Mesothelial cell of epicardium (in vitro differentiated cells): ENCODE measurements around the gene TIMP3. TPM values are rescaled to one million over a fixed set of nuclear protein-coding genes. Genes with fewer than 3 reads are reported as not detected.

Source experiments
- DNase-seq, 2 experiments: peaks; one replicate each; pipeline ENCODE4 v3.0.0; 2021; ENCODE audit warnings: low spot score in 2 of 2; ENCODE audit not compliant: unreplicated experiment in 2 of 2
- H3K27ac Mint-ChIP-seq: 2 replicates; pipeline ENCODE4 v1.8.0; 2021; ENCODE audit warnings: mixed read lengths
- H3K27me3 Mint-ChIP-seq: 2 replicates; pipeline ENCODE4 v1.8.0; 2021; ENCODE audit warnings: low read depth, mixed read lengths
- H3K36me3 Mint-ChIP-seq: 2 replicates; pipeline ENCODE4 v1.8.0; 2021; ENCODE audit warnings: mixed read lengths
- H3K4me1 Mint-ChIP-seq: 2 replicates; pipeline ENCODE4 v1.8.0; 2021; ENCODE audit warnings: mixed read lengths
- H3K4me3 Mint-ChIP-seq: 2 replicates; pipeline ENCODE4 v1.8.0; 2021; ENCODE audit warnings: mild to moderate bottlenecking, moderate library complexity, mixed read lengths
- H3K9me3 Mint-ChIP-seq: 2 replicates; pipeline ENCODE4 v1.8.0; 2021; ENCODE audit warnings: mixed read lengths
- total RNA-seq: library from RNA; stranded (reverse); gene quantifications from 3 replicates; pipeline ENCODE4 v1.2.1, GENCODE V29; 2021
- TF ChIP-seq, protein P1 (sequence below): fragments of 200-600 bp; sonication (generic); IDR thresholded peaks from one replicate; pipeline ENCODE4 v1.5.0; 2021; ENCODE audit warnings: antibody characterized with exemption; ENCODE audit not compliant: unreplicated experiment

TIMP3 gene
- total RNA-seq, 1 donor from 2014 or later = 67.2 TPM

DNA sequence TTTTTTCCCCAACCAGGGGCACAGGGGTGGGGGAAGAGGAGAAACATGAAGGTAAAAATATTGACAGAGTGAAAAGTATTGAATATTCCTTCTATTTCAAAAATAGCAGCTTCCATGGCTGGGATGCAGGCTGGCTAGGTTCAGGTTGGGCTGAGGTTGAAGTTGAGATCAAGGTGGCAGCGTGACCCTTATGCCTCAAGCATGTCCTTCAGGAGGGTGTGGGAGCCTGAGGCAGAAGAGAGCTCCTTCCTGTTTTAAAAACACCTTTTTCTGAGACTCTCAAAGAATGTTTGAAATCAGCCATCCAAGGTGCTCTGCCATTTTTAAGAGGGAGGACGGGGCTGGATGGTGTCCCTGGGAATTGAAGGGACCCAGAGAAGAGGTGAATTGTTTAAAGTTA is 29.5 kb downstream of the TIMP3 start:
- Mint-ChIP-seq H3K9me3 (no peaks in the 10 kb centered on the region), H3K36me3 (peaks cover 3% of the 10 kb centered on the region), H3K27me3 (no peaks in the 10 kb centered on the region), H3K4me3 (no peak overlapping the region), H3K4me1 (peaks cover 35% of the 10 kb centered on the region), H3K27ac (peak overlapping the region; percentile 11)
- no peak for DNase-seq
- TF ChIP-seq, protein P1, sequence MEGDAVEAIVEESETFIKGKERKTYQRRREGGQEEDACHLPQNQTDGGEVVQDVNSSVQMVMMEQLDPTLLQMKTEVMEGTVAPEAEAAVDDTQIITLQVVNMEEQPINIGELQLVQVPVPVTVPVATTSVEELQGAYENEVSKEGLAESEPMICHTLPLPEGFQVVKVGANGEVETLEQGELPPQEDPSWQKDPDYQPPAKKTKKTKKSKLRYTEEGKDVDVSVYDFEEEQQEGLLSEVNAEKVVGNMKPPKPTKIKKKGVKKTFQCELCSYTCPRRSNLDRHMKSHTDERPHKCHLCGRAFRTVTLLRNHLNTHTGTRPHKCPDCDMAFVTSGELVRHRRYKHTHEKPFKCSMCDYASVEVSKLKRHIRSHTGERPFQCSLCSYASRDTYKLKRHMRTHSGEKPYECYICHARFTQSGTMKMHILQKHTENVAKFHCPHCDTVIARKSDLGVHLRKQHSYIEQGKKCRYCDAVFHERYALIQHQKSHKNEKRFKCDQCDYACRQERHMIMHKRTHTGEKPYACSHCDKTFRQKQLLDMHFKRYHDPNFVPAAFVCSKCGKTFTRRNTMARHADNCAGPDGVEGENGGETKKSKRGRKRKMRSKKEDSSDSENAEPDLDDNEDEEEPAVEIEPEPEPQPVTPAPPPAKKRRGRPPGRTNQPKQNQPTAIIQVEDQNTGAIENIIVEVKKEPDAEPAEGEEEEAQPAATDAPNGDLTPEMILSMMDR = no peak

DNA sequence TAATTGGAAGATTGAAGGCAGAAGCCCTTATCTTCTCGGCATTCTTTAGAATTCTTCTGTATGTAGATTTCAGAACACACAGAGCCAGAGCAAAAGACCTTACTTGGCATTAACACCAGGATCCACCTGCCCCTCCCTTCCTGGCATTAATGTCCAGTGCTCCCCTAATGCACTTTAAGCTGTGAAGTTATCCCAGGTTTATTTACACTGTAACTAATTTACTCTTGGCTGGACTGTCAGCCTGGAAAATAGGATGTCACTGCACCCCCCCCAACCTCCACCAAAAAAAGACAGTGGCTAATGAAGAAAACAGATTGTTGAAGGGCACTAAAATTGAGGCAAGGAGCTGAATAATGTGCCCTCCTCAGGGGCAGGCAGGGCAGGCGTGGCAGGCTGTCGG is 30.1 kb downstream of the TIMP3 start:
- H3K36me3 Mint-ChIP-seq = peaks cover 3% of the 10 kb centered on the region
- H3K9me3 Mint-ChIP-seq = no peaks in the 10 kb centered on the region
- H3K27ac Mint-ChIP-seq = no peak overlapping the region
- H3K4me1 Mint-ChIP-seq = peaks cover 34% of the 10 kb centered on the region
- no peaks in the 10 kb centered on the region for H3K27me3 Mint-ChIP-seq
- DNase-seq = no peak
- H3K4me3 Mint-ChIP-seq = no peak overlapping the region
- TF ChIP-seq, protein P1 = no peak

DNA sequence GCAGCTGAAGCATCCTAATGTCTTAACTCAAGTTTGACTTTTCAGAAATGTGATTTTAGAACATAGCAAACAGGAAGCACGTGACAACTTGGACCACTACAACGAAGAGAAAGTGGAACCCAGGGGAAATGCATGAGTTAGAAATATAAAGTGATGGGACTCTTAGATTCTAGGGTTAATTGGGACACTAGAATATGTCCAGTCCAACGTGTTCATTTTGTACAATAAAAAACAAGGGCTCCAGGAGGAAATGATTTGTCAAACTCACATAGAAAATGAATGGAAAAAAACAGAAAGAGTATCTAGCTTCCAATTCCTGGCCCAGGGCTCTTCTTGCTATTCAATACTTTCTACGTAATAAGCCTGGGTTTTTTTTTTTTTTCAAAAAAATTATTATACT is 30.7 kb downstream of the TIMP3 start:
- H3K9me3 Mint-ChIP-seq = no peaks in the 10 kb centered on the region
- no peak for DNase-seq
- peaks cover 3% of the 10 kb centered on the region for H3K36me3 Mint-ChIP-seq
- H3K27me3 Mint-ChIP-seq = no peaks in the 10 kb centered on the region
- TF ChIP-seq, protein P1 = no peak
- H3K4me1 Mint-ChIP-seq = peaks cover 29% of the 10 kb centered on the region
- H3K4me3 Mint-ChIP-seq = no peak overlapping the region
- H3K27ac Mint-ChIP-seq = no peak overlapping the region

DNA sequence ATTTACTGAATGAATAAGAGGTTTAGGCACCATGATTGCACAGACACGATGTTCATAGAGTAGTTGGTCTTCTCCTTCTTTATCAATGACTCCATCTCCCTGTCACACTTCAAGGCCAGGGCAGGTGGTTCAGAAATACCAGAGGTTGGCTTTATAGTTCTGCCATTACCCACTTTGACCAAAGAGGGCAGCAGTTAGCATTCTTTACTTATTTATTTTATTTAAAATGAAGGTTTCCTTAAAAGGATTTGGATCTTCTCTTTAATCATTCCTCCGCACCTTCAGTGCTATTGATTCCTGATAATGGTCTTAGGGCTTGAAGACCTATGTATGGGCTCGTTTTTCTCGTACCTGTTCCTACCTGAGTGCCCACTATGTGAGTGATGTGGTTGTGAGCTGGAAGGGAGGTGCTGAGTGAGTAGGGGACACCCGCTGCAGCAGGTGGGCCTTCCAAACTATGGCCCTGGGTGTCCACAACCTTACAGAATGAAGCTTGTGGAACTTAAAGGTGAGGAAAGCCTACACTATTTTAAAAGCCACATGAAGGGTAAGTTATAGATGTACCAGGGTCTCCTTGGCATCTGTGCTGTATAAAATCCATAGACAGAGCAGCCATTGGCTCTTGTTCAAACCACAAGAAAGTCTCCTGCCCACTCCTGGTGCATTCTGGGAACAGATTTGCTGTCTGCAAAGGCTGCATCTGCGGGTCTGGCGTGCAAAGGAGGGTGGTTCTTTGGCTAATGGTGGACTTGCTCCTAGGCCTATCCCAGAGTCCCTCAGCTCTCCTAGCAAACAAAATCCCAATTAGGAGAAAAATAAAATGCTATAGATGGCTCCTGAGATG is 35.0 kb downstream of the TIMP3 start:
- Mint-ChIP-seq H3K4me1 (peaks cover 39% of the 10 kb centered on the region), H3K9me3 (no peaks in the 10 kb centered on the region), H3K27ac (no peak overlapping the region), H3K36me3 (no peaks in the 10 kb centered on the region), H3K4me3 (no peak overlapping the region), H3K27me3 (no peaks in the 10 kb centered on the region)
- DNase-seq = no peak
- TF ChIP-seq, protein P1 = peak; percentile 80

DNA sequence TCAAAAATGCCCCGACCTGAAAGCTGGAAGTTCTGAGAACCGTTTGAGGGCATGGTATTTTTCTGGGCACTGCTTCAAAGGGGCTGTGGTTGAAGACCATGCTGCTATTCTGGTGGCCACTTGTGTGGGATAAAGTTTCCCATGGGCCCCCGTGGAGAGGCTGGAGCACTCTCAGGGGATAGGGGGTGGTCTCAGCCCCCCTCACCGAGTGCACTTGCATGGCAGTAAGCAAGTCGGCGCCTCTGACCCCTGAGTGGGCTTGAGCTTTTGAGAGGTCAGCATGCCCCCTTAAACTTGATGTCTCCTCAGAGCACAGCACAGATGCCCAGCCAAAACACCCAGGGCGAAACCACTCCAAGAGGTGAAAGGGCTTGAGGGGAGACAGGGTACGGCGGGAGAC is 35.6 kb downstream of the TIMP3 start:
- no peak overlapping the region for H3K4me3 Mint-ChIP-seq

More for the DNA sequence above, 35.6 kb downstream of the TIMP3 start:
- no peaks in the 10 kb centered on the region for H3K27me3 Mint-ChIP-seq
- H3K4me1 Mint-ChIP-seq = peaks cover 38% of the 10 kb centered on the region
- TF ChIP-seq, protein P1 = no peak
- no peaks in the 10 kb centered on the region for H3K9me3 Mint-ChIP-seq
- DNase-seq = no peak
- no peaks in the 10 kb centered on the region for H3K36me3 Mint-ChIP-seq
- H3K27ac Mint-ChIP-seq = no peak overlapping the region
